ENCODE measurements around the gene SHROOM3. TPM values are rescaled to one million over a fixed set of nuclear protein-coding genes. Genes with fewer than 3 reads are reported as not detected.

Gene SHROOM3
- total and polyA plus RNA-seq, 2 of the 13 experiments (the other 11 are each of a cell fraction or from before 2014, with no cell fraction given): 0.01 TPM; not detected in 1

GRCh38 chr4:76615999-76616398, 181.0 kb downstream of the SHROOM3 start (continued):
- TF ChIP-seq NCOA5 (CRISPR knock-in tag; IDR thresholded peaks at IDR 0.05) (no peak), SRY (CRISPR knock-in tag; IDR thresholded peaks at IDR 0.05) (no peak)

- Histone ChIP-seq H3K27ac (ENCODE audit: extremely low read length, insufficient read depth, low read length) (no peak overlapping the region), H3K4me2 (ENCODE audit: low read depth, low read length) (no peak overlapping the region), H3K79me2 (ENCODE audit: insufficient read depth, low read length) (no peaks in the 10 kb centered on the region), H3K27me3 (ENCODE audit: control insufficient read depth in 1 of 2, insufficient read depth in 2 of 2, low read length in 2 of 2) (peaks cover 0 to 8% of the 10 kb centered on the region in 2 experiments; a peak in 1 of 5 replicates), H3K9me3 (ENCODE audit: low read length) (no peaks in the 10 kb centered on the region), H3K9ac (ENCODE audit: insufficient read depth, low read depth, low read length) (no peak overlapping the region), H4K20me1 (ENCODE audit: insufficient read depth, low read length) (no peaks in the 10 kb centered on the region), H3K4me3 (replicated peaks in 1 of 3; ENCODE audit: insufficient read depth in 1 of 3, low read depth in 2 of 3, low read length in 3 of 3) (no peak overlapping the region), H2AFZ (ENCODE audit: low read length) (no peak overlapping the region), H3K4me1 (ENCODE audit: insufficient read depth, low read length) (no peaks in the 10 kb centered on the region), H3K36me3 (replicated peaks in 1 of 2; ENCODE audit: control insufficient read depth in 1 of 2, insufficient read depth in 2 of 2, low read length in 2 of 2) (no peaks in the 10 kb centered on the region)
- in situ Hi-C loops (cut with HindIII; ENCODE audit: extremely low pct_ligation_motif_present, low pct_unique_long_range_greater_than_20kb) (no loop called here), intact Hi-C loops (cut with micrococcal nuclease; ENCODE audit: unreplicated experiment) (loop anchor here (2.0 kb wide), 1 partner anchor 38 kb away; no protein-coding TSS in a partner anchor)
- DNase-seq (ENCODE audit: low spot score): no peak
- TF ChIP-seq ZNF709 (CRISPR knock-in tag; IDR thresholded peaks at IDR 0.05) (no peak), ZNF749 (CRISPR knock-in tag; IDR thresholded peaks at IDR 0.05; ENCODE audit: borderline replicate concordance) (no peak)
- 29% methylated on average over 2 of the region's 2 CpGs for WGBS (ENCODE audit: low lambda C conversion rate)
- no TSS peak for BruUV-seq (replicated peaks)
- no peak for FAIRE-seq
- ChIA-PET CTCF (ENCODE audit: low intra/inter-chr PET ratio, low total read pairs) (no interaction called here), POLR2A (no interaction called here)
- no peak for ATAC-seq
Measured at GRCh38 chr4:76616526-76616925, 181.5 kb downstream of the SHROOM3 start.

- ATAC-seq: no peak
- Histone ChIP-seq H3K79me2 (ENCODE audit: insufficient read depth, low read length) (no peaks in the 10 kb centered on the region), H4K20me1 (ENCODE audit: insufficient read depth, low read length) (no peaks in the 10 kb centered on the region), H3K4me3 (replicated peaks in 1 of 3; ENCODE audit: insufficient read depth in 1 of 3, low read depth in 2 of 3, low read length in 3 of 3) (no peak overlapping the region), H3K4me1 (ENCODE audit: insufficient read depth, low read length) (no peaks in the 10 kb centered on the region), H3K27ac (ENCODE audit: extremely low read length, insufficient read depth, low read length) (no peak overlapping the region), H2AFZ (ENCODE audit: low read length) (no peak overlapping the region), H3K27me3 (ENCODE audit: control insufficient read depth in 1 of 2, insufficient read depth in 2 of 2, low read length in 2 of 2) (peaks cover 1 to 4% of the 10 kb centered on the region in 2 experiments; a peak in 2 of 5 replicates), H3K4me2 (ENCODE audit: low read depth, low read length) (no peak overlapping the region), H3K9me3 (ENCODE audit: low read length) (no peaks in the 10 kb centered on the region), H3K9ac (ENCODE audit: insufficient read depth, low read depth, low read length) (no peak overlapping the region), H3K36me3 (replicated peaks in 1 of 2; ENCODE audit: control insufficient read depth in 1 of 2, insufficient read depth in 2 of 2, low read length in 2 of 2) (no peaks in the 10 kb centered on the region)
- FAIRE-seq: no peak
- no TSS peak for BruUV-seq (replicated peaks)
- intact Hi-C loops (cut with micrococcal nuclease; ENCODE audit: unreplicated experiment): no loop called here
- in situ Hi-C loops (cut with HindIII; ENCODE audit: extremely low pct_ligation_motif_present, low pct_unique_long_range_greater_than_20kb): no loop called here
- ChIA-PET CTCF (ENCODE audit: low intra/inter-chr PET ratio, low total read pairs) (no interaction called here), POLR2A (no interaction called here)
- 8% methylated on average over 4 of the region's 4 CpGs for WGBS (ENCODE audit: low lambda C conversion rate)
- DNase-seq (ENCODE audit: low spot score): no peak
- TF ChIP-seq TEF (CRISPR knock-in tag; IDR thresholded peaks at IDR 0.05) (no peak), ZNF546 (CRISPR knock-in tag; conservative IDR thresholded peaks at IDR 0.05) (no peak), HOXA3 (CRISPR knock-in tag; IDR thresholded peaks at IDR 0.05) (no peak), ARNT (IDR thresholded peaks at IDR 0.05) (no peak), PTBP1 (IDR thresholded peaks at IDR 0.05; ENCODE audit: low read depth, low read length, poor library complexity, severe bottlenecking) (no peak), PAWR (CRISPR knock-in tag; IDR thresholded peaks at IDR 0.05; ENCODE audit: borderline replicate concordance) (no peak), CEBPG (CRISPR knock-in tag; IDR thresholded peaks at IDR 0.05) (no peak), FOXO4 (CRISPR knock-in tag; conservative IDR thresholded peaks at IDR 0.05) (no peak)
Measured at GRCh38 chr4:76620723-76621468, 185.9 kb downstream of the SHROOM3 start.

Data from HepG2 (cell line).